Right forelimb (tissue), 1 donor: ENCODE results near the gene POGLUT3.

Experiments used
- DNase-seq: peaks from one replicate; pipeline ENCODE4 v3.0.0-alpha.2; 2018

POGLUT3 gene

GRCh38 chr11:108498046-108498815, at the start of gene POGLUT3:
Gene POGLUT3 (minus strand): TSS chr11:108498384. CDS start chr11:108498366, 18 bp downstream.
- DNase-seq: peak; percentile 86

GRCh38 chr11:108545909-108546501, 47.8 kb upstream of the POGLUT3 start:
- no peak for DNase-seq

GRCh38 chr11:108543316-108543964, 45.3 kb upstream of the POGLUT3 start:
- DNase-seq: no peak

- no peak for DNase-seq
Observed at GRCh38 chr11:108541531-108541930, 43.3 kb upstream of the POGLUT3 start.

GRCh38 chr11:108538502-108538901, 40.3 kb upstream of the POGLUT3 start:
- DNase-seq: no peak

- no peak for DNase-seq
Observed at GRCh38 chr11:108538022-108538424, 39.8 kb upstream of the POGLUT3 start.

- no peak for DNase-seq
Observed at GRCh38 chr11:108536783-108537182, 38.6 kb upstream of the POGLUT3 start.

GRCh38 chr11:108535384-108535955, 37.3 kb upstream of the POGLUT3 start:
- DNase-seq: no peak

- DNase-seq: no peak
Observed at GRCh38 chr11:108534274-108534882, 36.2 kb upstream of the POGLUT3 start.

GRCh38 chr11:108530426-108530825, 32.2 kb upstream of the POGLUT3 start:
- DNase-seq: no peak

GRCh38 chr11:108527382-108527781, 29.2 kb upstream of the POGLUT3 start:
- DNase-seq: no peak

GRCh38 chr11:108525161-108525560, 27.0 kb upstream of the POGLUT3 start:
- no peak for DNase-seq

- no peak for DNase-seq
Observed at GRCh38 chr11:108524422-108524821, 26.2 kb upstream of the POGLUT3 start.

- DNase-seq: no peak
Observed at GRCh38 chr11:108522318-108522717, 24.1 kb upstream of the POGLUT3 start.

- DNase-seq: no peak
Observed at GRCh38 chr11:108518581-108518980, 20.4 kb upstream of the POGLUT3 start.

- no peak for DNase-seq
Observed at GRCh38 chr11:108516125-108516524, 17.9 kb upstream of the POGLUT3 start.

GRCh38 chr11:108512708-108513107, 14.5 kb upstream of the POGLUT3 start:
- DNase-seq: no peak

GRCh38 chr11:108511851-108512474, 13.8 kb upstream of the POGLUT3 start:
- DNase-seq: no peak

GRCh38 chr11:108508653-108509593, 10.7 kb upstream of the POGLUT3 start:
- no peak for DNase-seq

GRCh38 chr11:108501396-108501795, 3.2 kb upstream of the POGLUT3 start:
- no peak for DNase-seq

- no peak for DNase-seq
Observed at GRCh38 chr11:108500721-108501120, 2.5 kb upstream of the POGLUT3 start.

GRCh38 chr11:108500169-108500568, 2.0 kb upstream of the POGLUT3 start:
- no peak for DNase-seq
